Measurements from ENCODE around the gene ELK3.

Gene ELK3

GRCh38 chr12:96212456-96213375 is 18.5 kb downstream of the ELK3 start:
- DNase-seq (ENCODE audit: low read depth): no peak

- no peak for DNase-seq (ENCODE audit: low read depth)
These were observed 19.7 kb downstream of the ELK3 start for GRCh38 chr12:96213869-96214268.

GRCh38 chr12:96215919-96216273 is 21.7 kb downstream of the ELK3 start:
- DNase-seq (ENCODE audit: low read depth): no peak

GRCh38 chr12:96218989-96219678 is 25.0 kb downstream of the ELK3 start:
- DNase-seq (ENCODE audit: low read depth): no peak

- peak; percentile 91 for DNase-seq (ENCODE audit: low read depth)
These were observed 25.6 kb downstream of the ELK3 start for GRCh38 chr12:96219700-96220206.

- DNase-seq (ENCODE audit: low read depth): no peak
These were observed 26.7 kb downstream of the ELK3 start for GRCh38 chr12:96220902-96221301.

GRCh38 chr12:96221391-96221790 is 27.2 kb downstream of the ELK3 start:
- no peak for DNase-seq (ENCODE audit: low read depth)

GRCh38 chr12:96223411-96224218 is 29.4 kb downstream of the ELK3 start:
- DNase-seq (ENCODE audit: low read depth): no peak

GRCh38 chr12:96224219-96224615 is 30.0 kb downstream of the ELK3 start:
- DNase-seq (ENCODE audit: low read depth): no peak

GRCh38 chr12:96225044-96225855 is 31.1 kb downstream of the ELK3 start:
- no peak for DNase-seq (ENCODE audit: low read depth)

GRCh38 chr12:96225994-96226399 is 31.8 kb downstream of the ELK3 start:
- DNase-seq (ENCODE audit: low read depth): no peak

- no peak for DNase-seq (ENCODE audit: low read depth)
These were observed 32.2 kb downstream of the ELK3 start for GRCh38 chr12:96226401-96226800.

- DNase-seq (ENCODE audit: low read depth): no peak
These were observed 32.7 kb downstream of the ELK3 start for GRCh38 chr12:96226801-96227348.

- DNase-seq (ENCODE audit: low read depth): no peak
These were observed 33.4 kb downstream of the ELK3 start for GRCh38 chr12:96227365-96228106.

GRCh38 chr12:96228566-96229248 is 34.5 kb downstream of the ELK3 start:
- DNase-seq (ENCODE audit: low read depth): no peak

- DNase-seq (ENCODE audit: low read depth): no peak
These were observed 36.5 kb downstream of the ELK3 start for GRCh38 chr12:96230646-96231045.

GRCh38 chr12:96233168-96233567 is 39.0 kb downstream of the ELK3 start:
- no peak for DNase-seq (ENCODE audit: low read depth)

GRCh38 chr12:96233939-96234461 is 39.8 kb downstream of the ELK3 start:
- peak; percentile 96 for DNase-seq (ENCODE audit: low read depth)

Measured in GM04504 (cell line).